Vagina (tissue), 2 donors: ENCODE results near the gene RFX2.

Source experiments
- CTCF ChIP-seq, 3 experiments: fragments of 450-650 bp in 2 of 3; fragments of 200-600 bp in 1 of 3; sonication (generic) in 1 of 3; IDR thresholded peaks; one replicate each; pipeline ENCODE4 v1.5.1; 2017 to 2019; ENCODE audit warnings: antibody characterized with exemption in 3 of 3, mild to moderate bottlenecking in 2 of 3, moderate library complexity in 2 of 3
- POLR2A ChIP-seq, 2 donors: fragments of 450-650 bp; IDR thresholded peaks; one replicate each; pipeline ENCODE4 v1.6.1; 2017; ENCODE audit warnings: antibody characterized with exemption in 2 of 2, mild to moderate bottlenecking in 2 of 2, moderate library complexity in 2 of 2

- no peak for TF ChIP-seq CTCF (IDR thresholded peaks at IDR 0.05)
- no peak for TF ChIP-seq POLR2A (IDR thresholded peaks at IDR 0.05)
These were observed 112.9 kb downstream of the RFX2 start for GRCh38 chr19:5997371-5997770.
